Mesenchymal stem cell (in vitro differentiated cells and primary cell): Measurements from ENCODE around the gene STRADA.
"Not testable (repeated sequence)": the region's sequence is repeated elsewhere in the genome, so short reads cannot be mapped to it uniquely, and the experiment has no call there.

ENCODE experiments used
- DNase-seq: peaks from one replicate; pipeline ENCODE4 v3.0.0-alpha.2; 2013
- H2AFZ ChIP-seq: one replicate; pipeline ENCODE4 v1.6.1; 2013; ENCODE audit warnings: low read depth, mild to moderate bottlenecking, control low read depth, inconsistent platforms, low read length, moderate library complexity
- H2AK5ac ChIP-seq: 2 replicates; pipeline ENCODE4 v1.6.1; 2013; ENCODE audit warnings: low read length, moderate library complexity, mild to moderate bottlenecking, inconsistent platforms; ENCODE audit not compliant: severe bottlenecking
- H2BK120ac ChIP-seq: one replicate; pipeline ENCODE4 v1.6.1; 2013; ENCODE audit warnings: low read depth, mild to moderate bottlenecking, inconsistent platforms, low read length, moderate library complexity
- H2BK12ac ChIP-seq, 2 experiments: one replicate each; pipeline ENCODE4 v1.6.1; 2013; ENCODE audit warnings: inconsistent platforms in 2 of 2, low read length in 2 of 2, mild to moderate bottlenecking in 2 of 2, moderate library complexity in 2 of 2, control low read depth in 1 of 2
- H2BK15ac ChIP-seq: one replicate; pipeline ENCODE4 v1.6.1; 2013; ENCODE audit warnings: mild to moderate bottlenecking, low read depth, inconsistent platforms; ENCODE audit not compliant: poor library complexity, severe bottlenecking
- H2BK5ac ChIP-seq: 2 replicates; pipeline ENCODE4 v1.6.1; 2013; ENCODE audit warnings: low read depth, mild to moderate bottlenecking, low read length, control low read depth, inconsistent platforms; ENCODE audit not compliant: poor library complexity, severe bottlenecking
- H3K14ac ChIP-seq, 2 experiments: one replicate each; pipeline ENCODE4 v1.6.1; 2013; ENCODE audit warnings: inconsistent platforms in 2 of 2, low read length in 2 of 2, control low read depth in 1 of 2, mild to moderate bottlenecking in 1 of 2, moderate library complexity in 1 of 2
- H3K18ac ChIP-seq, 2 experiments: one replicate each; pipeline ENCODE4 v1.6.1; 2013; ENCODE audit warnings: inconsistent platforms in 2 of 2, low read length in 2 of 2, control low read depth in 1 of 2, low read depth in 1 of 2, mild to moderate bottlenecking in 1 of 2
- H3K23ac ChIP-seq, 2 experiments: one replicate each; pipeline ENCODE4 v1.6.1; 2013; ENCODE audit warnings: inconsistent platforms in 2 of 2, low read length in 2 of 2, mild to moderate bottlenecking in 2 of 2, moderate library complexity in 2 of 2, control low read depth in 1 of 2
- H3K27ac ChIP-seq: 2 replicates; pipeline ENCODE4 v1.5.1; 2013; ENCODE audit warnings: mild to moderate bottlenecking, moderate library complexity, low read length, control low read depth, inconsistent platforms; ENCODE audit not compliant: poor library complexity, severe bottlenecking
- H3K27me3 ChIP-seq, 2 experiments: 2 replicates each; pipeline versions ENCODE4 v1.6.1 to v1.7.0; 2013; ENCODE audit warnings: low read length in 2 of 2, mild to moderate bottlenecking in 2 of 2, moderate library complexity in 2 of 2, control low read depth in 1 of 2, inconsistent platforms in 1 of 2; ENCODE audit not compliant: control insufficient read depth in 1 of 2, insufficient read depth in 1 of 2
- H3K36me3 ChIP-seq, 2 experiments: 2 replicates each; pipeline versions ENCODE4 v1.6.1 to v1.7.0; 2013; ENCODE audit warnings: low read length in 2 of 2, control low read depth in 1 of 2, inconsistent platforms in 1 of 2, low read depth in 1 of 2, mild to moderate bottlenecking in 1 of 2; ENCODE audit not compliant: insufficient read depth in 2 of 2, control insufficient read depth in 1 of 2
- H3K4ac ChIP-seq, 2 experiments: one replicate each; pipeline ENCODE4 v1.6.1; 2013; ENCODE audit warnings: inconsistent platforms in 2 of 2, low read length in 2 of 2, mild to moderate bottlenecking in 2 of 2, moderate library complexity in 2 of 2, control low read depth in 1 of 2, low read depth in 1 of 2
- H3K4me1 ChIP-seq: 2 replicates; pipeline ENCODE4 v1.6.1; 2013; ENCODE audit warnings: low read depth, low read length, control low read depth; ENCODE audit not compliant: control insufficient read depth, insufficient read depth
- H3K4me2 ChIP-seq: 2 replicates; pipeline ENCODE4 v1.6.1; 2013; ENCODE audit warnings: low read length, mild to moderate bottlenecking, inconsistent platforms; ENCODE audit not compliant: poor library complexity, severe bottlenecking
- H3K4me3 ChIP-seq, 2 experiments: 2 replicates each; pipeline versions ENCODE4 v1.5.1 to v1.7.0; 2013; ENCODE audit warnings: low read length in 2 of 2, mild to moderate bottlenecking in 2 of 2, control low read depth in 1 of 2, low read depth in 1 of 2; ENCODE audit not compliant: insufficient read depth in 1 of 2
- H3K79me1 ChIP-seq: replicated peaks from 2 replicates; pipeline ENCODE4 v1.6.1; 2013; ENCODE audit warnings: mild to moderate bottlenecking, control low read depth, low read length, inconsistent platforms; ENCODE audit not compliant: poor library complexity, severe bottlenecking
- H3K9ac ChIP-seq: 2 replicates; pipeline ENCODE4 v1.7.0; 2013; ENCODE audit warnings: mild to moderate bottlenecking, low read length, moderate library complexity
- H3K9me3 ChIP-seq: 2 replicates; pipeline ENCODE4 v1.7.0; 2013; ENCODE audit warnings: mild to moderate bottlenecking, low read length; ENCODE audit not compliant: control insufficient read depth
- H4K8ac ChIP-seq: one replicate; pipeline ENCODE4 v1.6.1; 2013; ENCODE audit warnings: inconsistent platforms, mild to moderate bottlenecking, low read length, moderate library complexity
- H4K91ac ChIP-seq: one replicate; pipeline ENCODE4 v1.6.1; 2013; ENCODE audit warnings: mild to moderate bottlenecking, low read length, inconsistent platforms
- WGBS: methylation state at CpG from one replicate; pipeline ENCODE4 v1.1.7; 2013; ENCODE audit warnings: mixed read lengths; 5-methylcytosine and 5-hydroxymethylcytosine counted together

The STRADA gene

DNA sequence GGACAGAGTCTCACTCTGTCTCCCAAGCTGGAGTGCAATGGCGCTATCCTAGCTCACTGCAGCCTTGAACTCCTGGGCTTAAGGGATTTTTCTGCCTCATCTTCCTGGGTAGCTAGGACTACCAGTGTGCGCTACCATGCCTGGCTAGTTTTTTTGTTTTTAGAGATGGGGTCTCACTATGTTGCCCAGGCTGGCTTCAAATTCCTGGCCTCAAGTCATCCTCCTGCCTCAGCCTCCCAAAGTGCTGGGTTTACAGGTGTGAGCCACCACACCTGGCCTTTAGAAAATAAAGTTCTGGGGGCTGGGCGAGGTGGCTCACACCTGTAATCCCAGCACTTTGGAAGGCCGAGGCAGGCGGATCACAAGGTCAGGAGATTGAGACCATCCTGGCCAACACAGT, 21.4 kb downstream of the STRADA start:
- H2BK120ac ChIP-seq, H4K91ac ChIP-seq, H3K9ac ChIP-seq, H3K4me2 ChIP-seq, H3K14ac ChIP-seq, H2BK15ac ChIP-seq, H3K4ac ChIP-seq, H3K27me3 ChIP-seq, H3K23ac ChIP-seq, H2BK5ac ChIP-seq, H2BK12ac ChIP-seq, H2AFZ ChIP-seq, DNase-seq, H4K8ac ChIP-seq, H3K4me1 ChIP-seq, H2AK5ac ChIP-seq, H3K18ac ChIP-seq, H3K9me3 ChIP-seq, H3K27ac ChIP-seq, H3K4me3 ChIP-seq: not testable (repeated sequence)
- H3K36me3 ChIP-seq: peaks cover 3 to 50% of the 10 kb centered on the region in 2 experiments
- 98% methylated on average over 5 of the region's 5 CpGs for WGBS
- peaks cover 11% of the 10 kb centered on the region for H3K79me1 ChIP-seq

DNA sequence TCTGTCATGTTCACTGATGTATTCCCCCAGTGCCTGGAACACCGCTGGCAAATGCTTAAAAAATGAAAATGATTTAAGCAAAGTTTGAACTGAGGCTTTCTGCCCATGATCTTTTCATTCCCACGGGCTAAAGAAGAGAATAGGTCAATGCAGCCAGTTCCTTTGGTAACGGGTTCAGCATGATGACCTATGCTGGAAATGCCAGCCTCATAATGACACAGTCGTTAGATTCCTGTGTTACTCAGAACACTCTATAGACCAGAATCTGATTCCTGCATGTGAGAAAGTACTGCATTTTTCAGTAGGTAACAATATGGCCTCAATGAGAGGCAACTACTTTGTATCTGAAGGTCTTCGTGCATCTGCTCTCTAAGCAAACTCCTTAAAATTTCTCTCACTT, 22.6 kb downstream of the STRADA start:
- H3K4ac ChIP-seq: no peak overlapping the region
- H2BK5ac ChIP-seq: no peak overlapping the region
- H3K27ac ChIP-seq: no peak overlapping the region
- no peak overlapping the region for H3K4me3 ChIP-seq
- peaks cover 11% of the 10 kb centered on the region for H3K79me1 ChIP-seq
- H3K9me3 ChIP-seq: no peaks in the 10 kb centered on the region
- H3K36me3 ChIP-seq: peaks cover 7 to 50% of the 10 kb centered on the region in 2 experiments
- H2BK12ac ChIP-seq: no peak overlapping the region
- H2AK5ac ChIP-seq: no peak overlapping the region
- DNase-seq: no peak
- H3K9ac ChIP-seq: no peak overlapping the region
- no peak overlapping the region for H4K8ac ChIP-seq
- H3K4me1 ChIP-seq: no peaks in the 10 kb centered on the region
- no peak overlapping the region for H2AFZ ChIP-seq
- no peaks in the 10 kb centered on the region for H3K27me3 ChIP-seq
- no peak overlapping the region for H3K18ac ChIP-seq
- H3K23ac ChIP-seq: no peak overlapping the region
- WGBS: 89% methylated on average over 4 of the region's 5 CpGs
- no peak overlapping the region for H2BK15ac ChIP-seq
- H2BK120ac ChIP-seq: no peak overlapping the region
- H4K91ac ChIP-seq: no peak overlapping the region
- H3K4me2 ChIP-seq: no peak overlapping the region
- H3K14ac ChIP-seq: no peak overlapping the region

DNA sequence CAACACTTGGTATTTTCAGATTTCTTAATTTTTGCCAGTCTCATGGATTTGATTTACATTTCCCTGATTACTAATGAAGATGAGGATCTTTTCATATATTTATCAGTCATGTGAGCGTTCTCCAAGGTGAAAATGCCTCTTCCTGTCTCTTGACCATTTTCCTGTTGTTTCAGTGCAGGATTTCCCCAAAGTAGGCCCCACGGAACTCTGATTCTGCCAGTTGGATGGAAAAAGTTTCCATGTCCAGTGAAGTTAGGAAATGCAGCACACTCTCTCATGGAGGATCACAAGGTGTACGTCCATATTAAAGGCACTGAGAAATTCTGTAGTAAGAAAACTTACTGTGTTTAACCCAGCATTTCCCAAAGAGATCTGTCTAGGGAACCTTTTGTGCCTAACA, 25.2 kb downstream of the STRADA start:
- H2BK120ac ChIP-seq: no peak overlapping the region
- H2AFZ ChIP-seq: no peak overlapping the region
- H3K9me3 ChIP-seq: no peaks in the 10 kb centered on the region
- no peak overlapping the region for H3K4me2 ChIP-seq
- H3K4ac ChIP-seq: no peak overlapping the region
- no peak overlapping the region for H2AK5ac ChIP-seq
- H2BK15ac ChIP-seq: no peak overlapping the region
- H3K4me3 ChIP-seq: no peak overlapping the region
- 92% methylated on average over 3 of the region's 3 CpGs for WGBS
- H3K18ac ChIP-seq: no peak overlapping the region
- no peak for DNase-seq
- H3K4me1 ChIP-seq: no peaks in the 10 kb centered on the region
- H4K91ac ChIP-seq: no peak overlapping the region
- no peak overlapping the region for H2BK12ac ChIP-seq
- peaks cover 21 to 51% of the 10 kb centered on the region in 2 experiments for H3K36me3 ChIP-seq
- no peak overlapping the region for H3K23ac ChIP-seq
- H3K27me3 ChIP-seq: no peaks in the 10 kb centered on the region
- H4K8ac ChIP-seq: no peak overlapping the region
- H3K27ac ChIP-seq: no peak overlapping the region
- peaks cover 11% of the 10 kb centered on the region for H3K79me1 ChIP-seq
- no peak overlapping the region for H2BK5ac ChIP-seq
- H3K9ac ChIP-seq: no peak overlapping the region
- no peak overlapping the region for H3K14ac ChIP-seq

DNA sequence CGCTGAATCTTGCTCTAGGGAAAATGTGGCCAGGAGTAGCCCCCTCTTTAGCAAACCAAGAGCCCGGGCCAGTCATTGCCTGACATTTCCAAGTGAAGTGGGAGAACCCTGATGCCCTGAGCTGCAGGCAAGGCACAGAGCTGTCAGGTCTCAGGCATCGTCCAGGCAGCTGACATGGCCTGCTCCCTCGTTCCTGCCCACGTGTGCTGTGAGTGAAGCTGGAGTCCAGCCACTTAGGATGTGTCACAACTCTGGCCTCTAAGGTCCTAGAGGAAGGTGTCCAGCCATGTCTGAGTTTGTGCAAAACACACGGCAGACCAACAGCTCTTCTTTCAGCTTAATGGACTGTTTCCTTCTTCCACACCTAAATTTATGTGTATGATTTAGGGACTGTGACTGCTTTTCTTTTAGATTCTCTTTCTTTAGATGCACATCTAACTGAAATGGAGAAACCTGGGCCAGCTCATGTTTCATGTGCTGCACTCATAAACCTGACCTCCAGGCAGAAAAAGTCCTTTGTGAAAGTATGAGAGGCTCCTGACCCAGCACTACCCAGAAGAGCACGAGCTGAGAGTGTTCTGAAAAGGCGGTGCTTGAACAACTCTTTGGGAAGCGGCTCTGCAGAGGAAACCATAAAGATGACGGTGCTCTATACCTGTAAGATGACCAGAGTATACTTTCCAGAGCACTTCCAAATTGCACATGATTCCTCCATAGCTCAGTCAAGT, 26.9 kb downstream of the STRADA start:
- Histone ChIP-seq H3K4me1 (no peaks in the 10 kb centered on the region), H2BK15ac (no peak overlapping the region), H4K91ac (no peak overlapping the region), H3K27me3 (no peaks in the 10 kb centered on the region), H2BK120ac (no peak overlapping the region), H2AK5ac (no peak overlapping the region), H3K27ac (no peak overlapping the region), H3K18ac (no peak overlapping the region), H3K36me3 (peaks cover 34 to 67% of the 10 kb centered on the region in 2 experiments), H2AFZ (no peak overlapping the region), H2BK12ac (no peak overlapping the region), H3K4me3 (no peak overlapping the region), H3K23ac (no peak overlapping the region), H3K4me2 (no peak overlapping the region), H4K8ac (no peak overlapping the region), H3K9me3 (no peaks in the 10 kb centered on the region), H2BK5ac (no peak overlapping the region), H3K79me1 (peaks cover 8% of the 10 kb centered on the region), H3K9ac (no peak overlapping the region), H3K4ac (no peak overlapping the region), H3K14ac (no peak overlapping the region)
- 73% methylated on average over 9 of the region's 10 CpGs for WGBS
- peak; percentile 20 for DNase-seq
